Smooth muscle cell (in vitro differentiated cells): Measurements from ENCODE around the gene DNM3. TPM values are rescaled to one million over a fixed set of nuclear protein-coding genes. Genes with fewer than 3 reads are reported as not detected.

Experiments
- DNase-seq: peaks from one replicate; lab custom pipeline; 2025; ENCODE audit not compliant: unreplicated experiment; lab: John Stamatoyannopoulos, UW
- H2AFZ ChIP-seq: fragments of 200-600 bp; sonication (generic); 2 replicates; pipeline ENCODE4 v1.6.0; 2016; ENCODE audit warnings: antibody characterized with exemption, low read depth, mild to moderate bottlenecking
- H3F3A ChIP-seq: fragments of 200-600 bp; sonication (generic); 2 replicates; pipeline ENCODE4 v1.6.0; 2017; ENCODE audit warnings: antibody characterized with exemption, low read depth
- H3K27ac ChIP-seq: fragments of 200-600 bp; sonication (generic); 2 replicates; pipeline ENCODE4 v1.5.1; 2016; ENCODE audit warnings: low read depth, mild to moderate bottlenecking
- H3K27me3 ChIP-seq: fragments of 200-600 bp; sonication (generic); 2 replicates; pipeline ENCODE4 v1.6.1; 2016; ENCODE audit warnings: low read depth, mild to moderate bottlenecking
- H3K36me3 ChIP-seq: fragments of 200-600 bp; sonication (generic); 2 replicates; pipeline ENCODE4 v1.5.1; 2016; ENCODE audit warnings: low read depth
- H3K4me1 ChIP-seq: fragments of 200-600 bp; sonication (generic); 2 replicates; pipeline ENCODE4 v1.5.1; 2016; ENCODE audit warnings: low read depth
- H3K4me2 ChIP-seq: fragments of 200-600 bp; sonication (generic); 2 replicates; pipeline ENCODE4 v1.6.0; 2016; ENCODE audit warnings: mild to moderate bottlenecking
- H3K4me3 ChIP-seq: fragments of 200-600 bp; sonication (generic); 2 replicates; pipeline ENCODE4 v1.5.1; 2016; ENCODE audit warnings: mild to moderate bottlenecking
- H3K79me2 ChIP-seq: fragments of 200-600 bp; sonication (generic); 2 replicates; pipeline ENCODE4 v1.6.0; 2016; ENCODE audit warnings: low read depth, mild to moderate bottlenecking
- H3K9ac ChIP-seq: fragments of 200-600 bp; sonication (generic); 2 replicates; pipeline ENCODE4 v1.6.0; 2016; ENCODE audit warnings: low read depth
- H3K9me3 ChIP-seq: fragments of 200-600 bp; sonication (generic); replicated peaks from 2 replicates; pipeline ENCODE4 v1.5.1; 2016; ENCODE audit warnings: low read depth
- H4K20me1 ChIP-seq: fragments of 200-600 bp; sonication (generic); 2 replicates; pipeline ENCODE4 v1.6.0; 2016; ENCODE audit warnings: low read depth
- WGBS: methylation state at CpG from one replicate; pipeline ENCODE4 v1.1.7; 2016; ENCODE audit warnings: low lambda C conversion rate; 5-methylcytosine and 5-hydroxymethylcytosine counted together
- polyA plus RNA-seq: library from polyadenylated mRNA; unstranded; fragments of >200 nt; fragmentation: Nextera tagmentation; extraction: Ambion mirVana; gene quantifications from 2 replicates; pipeline ENCODE4 v1.2.1, GENCODE V29; 2016
- total RNA-seq: library from RNA; depleted of rRNA; stranded (reverse); fragments of >200 nt; gene quantifications from 2 replicates; pipeline ENCODE4 v1.2.3, GENCODE V29; 2014
- TF ChIP-seq, protein P1 (sequence below): fragments of 200-600 bp; sonication (generic); IDR thresholded peaks from 2 replicates; pipeline ENCODE4 v1.5.1; 2017; ENCODE audit warnings: borderline replicate concordance, mild to moderate bottlenecking, antibody characterized with exemption; ENCODE audit not compliant: insufficient read depth, poor library complexity, severe bottlenecking

DNM3 gene
- total and polyA plus RNA-seq, 2 experiments from 2014 or later = 1.7 to 3.0 TPM

- Histone ChIP-seq H2AFZ (no peak overlapping the region), H3K4me3 (no peak overlapping the region), H3K9me3 (no peaks in the 10 kb centered on the region), H3K4me2 (no peak overlapping the region), H3K27me3 (no peaks in the 10 kb centered on the region), H3K27ac (no peak overlapping the region), H3K9ac (no peak overlapping the region), H3K79me2 (no peaks in the 10 kb centered on the region), H4K20me1 (no peaks in the 10 kb centered on the region), H3K36me3 (no peaks in the 10 kb centered on the region), H3F3A (no peaks in the 10 kb centered on the region), H3K4me1 (no peaks in the 10 kb centered on the region)
- no peak for DNase-seq
- 93% methylated on average over 2 of the region's 2 CpGs for WGBS
- TF ChIP-seq, protein P1, sequence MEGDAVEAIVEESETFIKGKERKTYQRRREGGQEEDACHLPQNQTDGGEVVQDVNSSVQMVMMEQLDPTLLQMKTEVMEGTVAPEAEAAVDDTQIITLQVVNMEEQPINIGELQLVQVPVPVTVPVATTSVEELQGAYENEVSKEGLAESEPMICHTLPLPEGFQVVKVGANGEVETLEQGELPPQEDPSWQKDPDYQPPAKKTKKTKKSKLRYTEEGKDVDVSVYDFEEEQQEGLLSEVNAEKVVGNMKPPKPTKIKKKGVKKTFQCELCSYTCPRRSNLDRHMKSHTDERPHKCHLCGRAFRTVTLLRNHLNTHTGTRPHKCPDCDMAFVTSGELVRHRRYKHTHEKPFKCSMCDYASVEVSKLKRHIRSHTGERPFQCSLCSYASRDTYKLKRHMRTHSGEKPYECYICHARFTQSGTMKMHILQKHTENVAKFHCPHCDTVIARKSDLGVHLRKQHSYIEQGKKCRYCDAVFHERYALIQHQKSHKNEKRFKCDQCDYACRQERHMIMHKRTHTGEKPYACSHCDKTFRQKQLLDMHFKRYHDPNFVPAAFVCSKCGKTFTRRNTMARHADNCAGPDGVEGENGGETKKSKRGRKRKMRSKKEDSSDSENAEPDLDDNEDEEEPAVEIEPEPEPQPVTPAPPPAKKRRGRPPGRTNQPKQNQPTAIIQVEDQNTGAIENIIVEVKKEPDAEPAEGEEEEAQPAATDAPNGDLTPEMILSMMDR = no peak
Observed at GRCh38 chr1:171834821-171835220, 6.5 kb upstream of the DNM3 start.

DNA sequence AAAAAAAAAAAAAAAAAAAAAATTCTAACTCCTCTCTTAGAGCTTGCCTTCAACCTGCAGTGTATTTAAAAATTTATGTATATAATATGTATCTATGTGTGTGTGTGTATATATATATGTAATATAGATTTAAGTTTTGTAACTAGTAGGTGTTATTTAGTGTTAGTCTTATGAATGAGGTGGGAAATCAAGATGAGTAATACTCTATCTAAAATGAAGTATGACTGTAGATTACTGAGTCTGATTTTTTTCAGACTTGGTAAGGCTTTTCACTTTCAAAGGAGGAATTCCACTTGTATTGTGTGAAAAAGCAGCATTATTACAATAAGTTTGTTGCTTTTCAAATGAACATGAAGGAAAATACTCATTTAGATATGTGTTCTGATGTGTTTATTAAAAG, 5.4 kb upstream of the DNM3 start:
- Histone ChIP-seq H3F3A (no peaks in the 10 kb centered on the region), H3K27ac (no peak overlapping the region), H3K79me2 (no peaks in the 10 kb centered on the region), H3K9ac (no peak overlapping the region), H3K4me3 (no peak overlapping the region), H4K20me1 (no peaks in the 10 kb centered on the region), H3K4me2 (no peak overlapping the region), H2AFZ (no peak overlapping the region), H3K9me3 (no peaks in the 10 kb centered on the region), H3K4me1 (no peaks in the 10 kb centered on the region), H3K36me3 (no peaks in the 10 kb centered on the region), H3K27me3 (no peaks in the 10 kb centered on the region)
- no peak for DNase-seq
- TF ChIP-seq, protein P1 = no peak

GRCh38 chr1:171841931-171842761, 848 bp downstream of the DNM3 start:
- peak overlapping the region; percentile 89 for H3K4me2 ChIP-seq
- TF ChIP-seq, protein P1 = no peak
- H4K20me1 ChIP-seq = no peaks in the 10 kb centered on the region
- 1% methylated on average over 30 of the region's 40 CpGs for WGBS
- H3K36me3 ChIP-seq = no peaks in the 10 kb centered on the region
- peaks cover 14% of the 10 kb centered on the region for H3K27me3 ChIP-seq
- peak overlapping the region; percentile 82 for H3K4me3 ChIP-seq
- no peaks in the 10 kb centered on the region for H3F3A ChIP-seq
- H3K4me1 ChIP-seq = peaks cover 3% of the 10 kb centered on the region
- no peak for DNase-seq
- H3K9ac ChIP-seq = no peak overlapping the region
- H2AFZ ChIP-seq = peak overlapping the region; percentile 97
- no peaks in the 10 kb centered on the region for H3K9me3 ChIP-seq
- H3K79me2 ChIP-seq = no peaks in the 10 kb centered on the region
- H3K27ac ChIP-seq = no peak overlapping the region

GRCh38 chr1:171844381-171844780, 3.1 kb downstream of the DNM3 start:
- Histone ChIP-seq H3K27me3 (peaks cover 14% of the 10 kb centered on the region), H3K4me1 (peaks cover 3% of the 10 kb centered on the region), H3K36me3 (no peaks in the 10 kb centered on the region), H3K9ac (no peak overlapping the region), H2AFZ (no peak overlapping the region), H3F3A (no peaks in the 10 kb centered on the region), H3K27ac (no peak overlapping the region), H4K20me1 (no peaks in the 10 kb centered on the region), H3K79me2 (no peaks in the 10 kb centered on the region), H3K4me2 (no peak overlapping the region), H3K4me3 (no peak overlapping the region), H3K9me3 (no peaks in the 10 kb centered on the region)
- 93% methylated on average over 2 of the region's 2 CpGs for WGBS
- no peak for DNase-seq
- TF ChIP-seq, protein P1 = no peak
